Adrenal gland (tissue), 5 donors: ENCODE results near the gene CMC2.

Experiments
- CTCF ChIP-seq, 6 experiments: fragments of 450-650 bp in 4 of 6; fragments of 200-600 bp in 2 of 6; sonication (generic) in 1 of 6; IDR thresholded peaks; 1 replicate in 5 of 6; 2 replicates in 1 of 6; pipeline versions ENCODE4 v1.5.1 to v1.8.0; 2016 to 2021; ENCODE audit warnings: antibody characterized with exemption in 6 of 6, mild to moderate bottlenecking in 2 of 6, moderate library complexity in 1 of 6
- POLR2A ChIP-seq, 2 donors: fragments of 450-650 bp; IDR thresholded peaks; one replicate each; pipeline ENCODE4 v1.6.1; 2017; ENCODE audit warnings: antibody characterized with exemption in 2 of 2, mild to moderate bottlenecking in 2 of 2, moderate library complexity in 1 of 2
- donor health status: DM: no; HTN: no; CAD: no.

DNA sequence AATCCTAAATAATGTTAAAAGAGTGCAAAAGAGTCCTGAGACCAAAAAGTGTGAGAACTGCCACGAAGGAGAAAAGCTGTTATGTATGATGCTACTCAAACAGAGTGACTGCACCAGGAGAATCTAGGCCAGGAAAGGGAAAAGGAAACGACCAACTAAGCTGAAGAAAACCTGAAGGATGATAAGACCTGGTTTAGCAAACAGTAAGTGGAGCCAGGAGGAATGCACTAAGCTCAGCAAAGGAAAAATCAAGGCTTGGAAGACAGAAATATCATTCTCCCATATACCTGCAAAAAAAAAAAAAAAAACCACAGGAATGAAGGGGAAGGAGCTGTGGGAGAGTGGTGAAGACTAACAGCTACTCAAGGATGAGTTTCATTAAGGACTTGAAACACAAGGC is 21.1 kb downstream of the CMC2 start:
- TF ChIP-seq CTCF (IDR thresholded peaks at IDR 0.05) (no peak), POLR2A (IDR thresholded peaks at IDR 0.05) (no peak)
